Measurements from ENCODE around the gene TENM3.
A peak's percentile ranks its signal among the peaks of the same experiment; 100 is the strongest.
"Not testable (repeated sequence)": the region's sequence is repeated elsewhere in the genome, so short reads cannot be mapped to it uniquely, and the experiment has no call there.

Gene TENM3

DNA sequence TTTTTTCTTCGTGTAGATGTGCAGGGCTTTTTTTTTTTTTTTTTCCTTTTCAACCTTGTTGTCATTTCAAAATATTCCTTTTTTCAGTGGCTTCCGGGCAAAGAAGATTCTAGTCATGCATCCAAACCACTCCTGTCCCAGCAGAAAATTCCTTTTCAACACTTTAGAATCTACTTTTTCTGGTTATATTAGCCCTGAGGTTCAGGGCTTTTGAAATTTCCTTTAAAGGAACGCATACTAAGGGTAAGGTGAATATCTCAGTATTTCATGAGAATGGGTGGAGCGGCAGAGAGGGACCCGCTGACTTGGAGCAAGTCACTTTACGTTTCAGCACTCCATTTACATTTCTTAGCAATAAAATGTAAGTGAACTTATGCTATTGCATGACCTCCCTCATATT lies 15.6 kb upstream of the TENM3 start:
- DNase-seq (ENCODE audit: low read depth, low spot score): no peak

DNA sequence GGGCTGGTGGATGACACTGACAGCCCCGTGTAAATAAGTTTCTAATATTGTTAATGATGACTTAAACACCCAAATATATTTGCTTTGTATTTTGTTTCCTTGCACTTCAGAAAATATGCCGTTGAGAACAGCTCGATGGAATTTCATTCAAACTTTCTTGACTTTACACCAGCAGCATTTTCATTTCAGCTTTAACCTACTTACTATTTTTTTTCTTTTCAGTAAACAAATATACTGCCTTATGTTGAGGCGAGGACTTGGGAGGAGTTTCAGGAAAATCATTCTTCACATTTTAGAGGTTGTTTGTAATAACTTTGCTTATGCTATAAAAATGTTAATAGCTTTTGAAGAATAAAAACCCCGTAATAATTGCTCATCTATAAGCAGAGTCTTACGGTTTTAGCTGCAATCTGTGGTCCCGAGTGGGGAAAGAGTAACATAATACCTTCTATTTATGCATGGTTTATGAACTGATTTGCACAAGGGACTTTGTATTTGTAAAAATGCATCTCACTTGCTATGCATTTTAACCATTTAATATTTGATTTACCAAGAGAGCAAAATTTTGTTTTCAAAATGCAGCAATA lies 14.1 kb upstream of the TENM3 start:
- peak; percentile 26 for DNase-seq (ENCODE audit: low read depth, low spot score)

DNA sequence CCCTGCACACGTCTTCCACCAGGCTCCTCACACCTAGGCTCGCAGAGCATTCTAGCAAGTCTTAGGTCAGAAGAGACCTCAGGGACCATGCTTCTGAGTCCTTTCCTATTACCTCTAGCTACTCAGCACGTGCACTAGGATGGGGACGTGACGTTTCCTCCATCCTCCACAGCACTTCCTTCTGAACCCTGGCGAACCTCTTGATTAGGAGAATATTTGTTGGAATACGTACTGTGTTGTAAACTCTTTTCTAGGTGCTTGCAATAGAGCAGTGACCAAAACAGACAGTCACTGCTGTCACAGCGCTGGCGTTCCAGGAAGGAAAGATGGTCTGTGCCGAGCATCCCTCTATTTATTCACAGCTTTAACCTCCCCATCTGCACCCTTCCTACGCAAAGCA lies 12.9 kb upstream of the TENM3 start:
- no peak for DNase-seq (ENCODE audit: low read depth, low spot score)

DNA sequence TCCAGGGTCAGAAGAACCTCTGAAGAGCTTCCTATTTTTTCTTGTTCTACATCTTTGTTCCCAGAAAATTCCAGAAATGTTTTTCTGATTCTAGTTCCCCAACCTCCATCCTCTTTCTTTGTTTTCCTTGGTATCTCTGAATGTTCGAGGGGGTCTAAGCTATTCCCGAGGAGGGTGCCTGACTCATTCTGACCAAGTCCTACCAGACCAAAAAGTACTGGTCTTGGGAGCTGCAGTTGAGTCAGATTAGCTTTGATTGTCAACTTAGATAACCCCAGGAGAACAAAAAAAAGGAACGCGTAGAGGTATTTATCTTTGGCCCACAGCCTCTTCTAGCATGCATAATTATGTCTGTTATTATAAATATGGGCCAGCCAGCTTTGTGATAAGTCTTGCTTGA lies 12.1 kb upstream of the TENM3 start:
- DNase-seq (ENCODE audit: low read depth, low spot score): peak; percentile 83

DNA sequence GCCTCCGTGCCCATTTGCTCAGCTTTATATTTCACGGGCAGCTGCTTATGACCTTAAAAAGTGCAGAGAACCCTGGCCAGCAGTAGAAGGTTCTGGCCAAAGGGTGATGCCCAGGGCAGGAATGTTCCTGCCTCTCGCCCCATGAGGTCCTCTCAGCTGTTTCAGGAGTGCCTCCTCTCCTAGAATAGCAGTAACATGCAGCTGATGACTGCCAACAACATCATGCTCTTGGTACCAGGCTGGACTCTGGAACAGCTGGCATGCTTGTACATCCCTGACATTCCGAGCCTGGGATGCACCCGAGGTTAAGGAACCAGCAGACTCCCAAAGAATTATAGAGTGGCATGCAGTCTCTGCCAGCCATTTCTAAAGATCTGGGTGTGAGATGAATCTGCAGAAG lies 11.7 kb upstream of the TENM3 start:
- no peak for DNase-seq (ENCODE audit: low read depth, low spot score)

DNA sequence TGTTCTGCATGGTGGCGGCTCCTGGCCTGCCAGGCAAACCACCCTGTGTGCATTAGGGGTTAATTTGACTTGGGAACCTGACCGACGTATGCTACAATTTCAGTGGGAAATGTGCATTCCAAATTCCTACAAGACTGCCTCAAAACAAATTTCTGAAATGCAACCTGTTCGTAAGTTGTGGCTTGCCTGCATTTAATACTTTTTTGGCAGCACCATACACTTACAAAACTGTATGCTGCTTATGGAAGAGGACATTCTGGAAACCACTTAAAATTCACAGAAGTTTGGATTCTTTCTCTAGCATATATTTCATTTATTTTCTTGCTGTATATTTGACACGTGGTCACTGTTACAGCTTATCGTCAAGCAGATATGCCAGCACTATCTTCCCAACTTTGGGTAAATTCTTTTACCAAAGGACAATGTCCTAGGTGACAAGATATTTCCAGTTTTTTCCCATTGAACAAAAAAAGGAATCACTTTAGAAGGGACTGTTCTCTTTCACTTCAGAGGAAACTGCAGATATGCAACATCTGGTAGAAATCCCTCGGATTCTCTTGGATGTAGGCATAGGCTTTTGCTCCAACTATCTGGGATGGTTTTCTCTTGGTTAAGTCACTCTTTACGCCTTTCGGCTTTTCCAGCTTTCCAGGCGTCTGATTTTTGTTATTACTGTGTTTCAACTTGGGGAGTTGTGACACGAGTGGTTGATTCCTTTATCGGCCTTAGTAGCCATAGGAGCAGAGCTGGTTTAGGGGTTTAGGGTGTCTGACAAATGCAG lies 9.7 kb upstream of the TENM3 start:
- DNase-seq (ENCODE audit: low read depth, low spot score): no peak

DNA sequence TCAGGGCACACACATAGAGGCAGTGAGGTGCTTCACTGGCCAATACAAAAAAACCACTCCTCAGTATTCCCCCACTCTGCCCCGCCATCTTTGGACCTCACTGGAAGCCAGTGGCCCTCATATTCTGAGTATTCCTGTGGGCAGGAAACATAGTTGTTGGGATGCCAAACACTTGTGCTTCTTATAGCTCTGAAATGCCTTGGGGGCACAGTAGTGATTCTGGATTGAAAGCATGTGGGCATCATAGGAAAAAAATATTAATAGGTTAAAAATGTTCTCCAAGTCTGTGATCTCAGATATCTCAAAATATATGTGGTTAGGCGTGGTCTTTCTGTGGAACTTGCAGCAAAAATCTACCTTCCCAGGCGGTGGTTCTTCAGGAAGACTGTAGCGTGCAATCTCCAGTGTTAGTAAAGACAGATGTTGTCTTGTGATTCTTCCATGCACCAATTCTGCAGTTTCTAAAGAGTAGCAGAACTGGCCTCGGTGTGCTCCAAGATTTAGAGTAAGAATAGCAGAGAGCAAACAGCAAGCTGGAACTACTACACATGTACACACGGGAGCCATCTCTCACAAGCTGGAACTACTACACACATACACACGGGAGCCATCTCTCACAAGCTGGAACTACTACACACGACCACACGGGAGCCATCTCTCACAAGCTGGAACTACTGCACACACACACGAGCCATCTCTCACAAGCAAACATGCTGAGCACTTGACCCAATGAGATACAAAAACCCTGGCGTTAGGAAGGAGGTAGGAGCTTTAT lies 8.0 kb upstream of the TENM3 start:
- DNase-seq (ENCODE audit: low read depth, low spot score): no peak

DNA sequence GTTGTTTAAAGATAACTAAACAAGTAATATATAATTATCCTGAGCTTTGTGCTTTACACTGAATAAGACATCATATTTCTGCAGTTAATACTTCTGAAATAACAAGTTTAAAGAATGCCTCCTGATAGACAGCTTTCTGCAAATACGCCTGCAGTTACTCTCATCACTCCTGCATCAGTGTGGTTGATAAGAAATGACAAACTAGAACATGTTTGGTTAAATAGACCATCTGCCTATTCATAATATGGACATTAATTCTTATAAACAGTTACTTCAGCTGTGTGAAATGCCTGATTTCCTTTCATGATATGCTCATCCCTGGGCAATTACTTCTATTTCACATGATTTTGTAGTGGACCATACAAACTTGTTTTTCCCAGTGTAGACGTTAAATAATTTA lies 7.0 kb upstream of the TENM3 start:
- DNase-seq (ENCODE audit: low read depth, low spot score): no peak

DNA sequence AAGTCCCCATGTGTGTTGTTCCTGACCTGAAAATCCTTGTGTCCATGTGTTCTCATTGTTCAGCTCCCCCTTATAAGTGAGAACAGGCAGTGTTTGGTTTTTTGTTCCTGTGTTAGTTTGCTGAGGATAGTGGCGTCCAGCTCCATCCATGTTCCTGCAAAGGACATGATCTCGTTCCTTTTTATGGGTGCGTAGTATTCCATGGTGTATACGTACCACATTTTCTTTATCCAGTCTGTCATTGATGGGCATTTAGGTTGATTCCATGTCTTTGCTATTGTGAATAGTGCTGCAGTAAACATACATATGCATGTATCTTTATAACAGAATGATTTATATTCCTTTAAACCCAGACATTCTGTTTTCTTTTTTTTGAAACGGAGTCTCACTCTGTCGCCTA lies 6.2 kb upstream of the TENM3 start:
- DNase-seq (ENCODE audit: low read depth, low spot score): not testable (repeated sequence)

DNA sequence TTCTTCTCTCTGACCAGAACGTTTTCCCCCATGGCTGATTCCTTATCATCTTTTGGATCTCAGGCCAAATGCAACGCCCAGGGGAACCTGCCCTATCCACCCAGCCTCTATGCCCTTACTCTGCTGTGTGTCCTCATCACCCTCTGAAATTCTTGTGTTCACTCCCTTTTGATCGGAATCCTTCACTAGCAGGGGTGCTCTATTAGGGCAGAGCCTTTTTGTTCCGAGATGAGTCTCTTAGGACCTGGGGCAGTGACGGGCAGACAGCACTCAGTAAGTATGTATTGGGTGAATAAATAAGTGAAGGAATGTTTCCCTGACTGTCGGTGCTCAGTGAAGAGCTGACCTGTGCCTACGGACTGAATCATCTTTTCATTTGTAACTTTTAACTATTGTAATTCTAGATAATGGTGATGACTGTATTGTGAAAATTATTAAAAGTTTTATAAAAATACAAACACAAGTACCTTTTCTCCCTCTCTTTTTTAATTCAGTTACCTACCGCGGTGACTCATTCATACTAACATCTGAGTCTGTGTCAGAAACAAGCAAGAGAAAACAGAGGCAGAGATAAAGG lies 4.8 kb upstream of the TENM3 start:
- peak; percentile 55 for DNase-seq (ENCODE audit: low read depth, low spot score)

DNA sequence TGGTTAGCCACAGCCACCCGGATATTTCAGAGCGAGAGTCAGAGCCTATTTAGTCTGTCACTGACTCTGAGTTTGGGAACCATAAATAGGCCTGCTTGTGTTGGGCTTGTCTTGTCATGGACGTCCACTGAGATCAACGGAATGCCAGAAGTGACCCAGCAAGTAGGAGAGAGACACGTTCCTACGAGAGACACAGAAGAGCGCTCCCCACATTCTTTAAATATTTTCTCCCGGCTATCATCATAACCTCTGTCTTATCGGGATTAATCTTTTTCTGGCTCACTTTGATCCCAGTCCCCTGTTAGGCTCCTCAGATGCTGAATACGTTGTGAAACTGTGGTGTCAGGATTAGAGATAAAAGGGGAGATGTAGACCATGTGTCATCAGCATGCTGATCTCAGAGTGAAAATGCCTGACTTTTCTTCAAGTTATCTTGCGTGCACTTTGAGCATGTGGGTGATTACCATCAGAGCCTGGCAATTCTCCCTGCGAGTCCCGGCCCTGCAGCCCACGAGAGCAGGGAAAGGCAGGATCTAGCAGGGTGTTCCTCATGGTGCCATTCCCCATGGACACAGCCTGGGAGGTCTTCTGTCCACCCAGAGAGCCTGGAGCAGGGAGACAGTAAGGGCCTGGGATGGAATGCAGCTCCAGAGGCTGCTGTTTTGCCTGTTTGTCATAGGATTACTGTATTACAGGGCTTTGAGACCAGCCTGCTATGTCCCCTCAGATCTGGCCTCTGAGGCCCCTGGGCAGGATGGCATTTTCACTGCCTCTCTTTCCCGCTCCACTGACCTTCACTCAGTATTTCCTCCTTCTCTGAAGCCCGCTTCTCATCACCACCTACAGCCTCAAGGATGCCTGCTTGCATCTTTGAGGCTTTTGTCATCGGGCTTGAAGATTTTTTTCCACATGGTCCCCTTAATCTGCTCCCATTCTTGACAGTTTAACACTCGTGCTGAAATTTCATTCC lies 2.8 kb upstream of the TENM3 start:
- peak; percentile 77 for DNase-seq (ENCODE audit: low read depth, low spot score)

DNA sequence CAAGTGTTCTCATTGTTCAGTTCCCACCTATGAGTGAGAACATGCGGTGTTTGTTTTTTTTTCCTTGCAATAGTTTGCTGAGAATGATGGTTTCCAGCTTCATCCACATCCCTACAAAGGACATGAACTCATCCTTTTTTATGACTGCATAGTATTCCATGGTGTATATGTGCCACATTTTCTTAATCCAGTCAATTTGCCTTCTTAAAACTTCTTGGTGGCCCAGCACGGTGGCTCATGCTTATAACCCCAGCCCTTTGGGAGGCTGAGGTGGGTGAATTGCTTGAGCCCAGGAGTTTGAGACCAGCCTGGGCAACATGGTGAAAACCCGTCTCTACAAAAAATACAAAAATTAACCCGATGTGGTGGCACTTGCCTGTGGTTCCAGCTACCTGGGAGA lies 942 bp upstream of the TENM3 start:
- DNase-seq (ENCODE audit: low read depth, low spot score): not testable (repeated sequence)

DNA sequence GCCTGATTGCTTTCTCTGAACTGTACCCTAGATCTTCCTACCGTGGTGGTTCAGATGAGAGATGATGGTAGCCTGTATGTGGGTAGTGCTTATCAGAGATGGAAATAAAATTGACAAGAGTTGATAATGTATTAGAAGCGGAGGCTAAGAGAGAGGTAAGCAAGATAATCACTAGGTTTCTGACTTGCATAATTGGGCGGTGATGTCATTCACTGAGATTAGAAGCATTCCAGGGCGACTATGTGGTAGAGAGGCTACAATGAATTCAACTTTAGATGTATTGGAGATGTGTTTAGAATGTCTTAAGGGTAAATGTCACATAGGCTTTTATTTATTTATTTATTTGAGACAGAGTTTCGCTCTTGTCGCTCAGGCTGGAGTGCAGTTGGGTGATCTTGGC lies 415 bp upstream of the TENM3 start:
- DNase-seq (ENCODE audit: low read depth, low spot score): peak; percentile 81

DNA sequence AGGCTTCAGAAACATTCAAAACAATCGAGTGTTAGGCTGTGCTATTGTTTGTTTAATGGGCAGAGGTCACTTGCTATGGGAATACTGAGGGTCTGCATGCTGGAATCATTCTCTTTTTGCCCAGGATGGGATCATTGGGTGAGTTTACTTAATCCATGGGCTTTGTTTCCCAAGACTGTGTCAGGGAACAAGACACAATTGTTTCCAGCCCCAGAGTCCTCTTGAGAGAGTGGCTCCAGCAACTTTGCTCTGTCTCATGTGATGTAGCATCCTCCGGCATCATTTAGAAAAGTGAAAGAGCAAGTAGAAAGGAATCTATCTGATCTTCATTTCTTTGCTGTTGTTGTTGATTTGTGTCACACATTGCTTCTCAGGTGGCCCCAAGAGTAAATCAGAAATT lies 1.8 kb downstream of the TENM3 start:
- DNase-seq (ENCODE audit: low read depth, low spot score): no peak

DNA sequence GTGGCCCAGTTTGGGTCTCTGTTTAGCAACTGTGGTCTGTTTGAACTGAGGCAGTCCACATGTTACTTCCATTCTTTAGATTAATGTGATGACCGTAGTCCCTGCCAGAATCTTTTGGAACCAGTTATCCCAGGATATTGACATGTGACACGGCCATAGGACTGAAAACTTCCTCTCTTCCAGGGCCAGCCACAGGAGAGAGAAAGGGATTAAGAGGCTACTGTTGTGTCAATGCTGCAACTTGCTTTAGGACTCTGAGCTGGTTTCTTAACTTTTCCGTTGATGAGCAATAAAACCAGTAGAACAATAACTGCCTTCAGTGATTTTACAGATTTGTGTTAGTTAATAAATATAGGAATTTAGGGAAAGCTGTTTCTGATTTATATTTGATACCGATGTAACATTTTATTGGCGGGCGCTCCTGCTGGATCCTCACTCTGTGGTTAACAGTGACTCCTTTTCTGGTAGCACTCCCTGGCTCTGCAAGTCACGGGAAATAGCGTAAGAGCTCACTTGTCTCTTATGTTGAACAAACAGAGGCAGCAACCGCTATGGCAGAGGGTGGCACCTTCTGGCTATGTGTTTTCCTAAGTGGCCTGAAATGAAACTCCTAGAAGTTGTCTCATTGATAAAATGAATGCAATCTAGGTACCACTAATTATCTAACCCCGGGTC lies 2.5 kb downstream of the TENM3 start:
- DNase-seq (ENCODE audit: low read depth, low spot score): no peak

DNA sequence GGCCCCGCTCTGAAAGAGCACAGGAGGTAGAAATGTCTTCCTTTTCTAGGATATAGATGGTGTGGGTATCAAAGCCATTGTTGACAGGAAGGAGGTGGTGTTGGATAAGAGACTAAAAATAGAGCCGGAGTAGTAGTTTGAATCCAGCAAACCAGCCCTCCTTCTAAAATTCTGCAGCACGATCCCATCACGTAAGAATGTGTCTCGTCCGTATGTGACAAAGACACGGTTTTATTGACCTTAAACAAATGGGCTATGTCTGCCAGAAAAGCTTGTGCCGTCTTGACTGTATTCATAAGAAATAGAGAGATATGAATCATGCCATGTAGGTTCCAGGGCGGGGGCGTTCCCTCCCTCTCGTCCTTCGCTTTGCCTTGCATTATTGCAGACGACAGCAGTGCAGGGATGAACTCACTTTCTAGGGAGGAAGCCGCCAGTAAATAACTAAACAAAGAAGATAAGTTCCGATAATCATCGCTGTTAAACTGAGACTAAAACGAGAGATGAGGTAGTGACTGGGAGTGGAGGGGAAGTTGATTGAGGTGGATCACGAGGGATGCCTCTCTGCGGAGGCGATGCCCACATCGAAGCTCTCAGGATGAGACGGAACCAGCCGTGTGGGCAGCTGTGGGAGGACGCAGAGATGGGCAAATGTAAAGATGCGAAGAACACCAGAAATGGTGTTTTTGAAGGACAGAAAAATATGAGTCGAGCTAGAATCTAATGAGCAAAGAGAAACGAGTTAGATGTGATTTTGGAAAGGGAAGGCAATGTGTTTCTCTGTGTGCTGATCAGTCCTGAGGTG lies 3.4 kb downstream of the TENM3 start:
- no peak for DNase-seq (ENCODE audit: low read depth, low spot score)

DNA sequence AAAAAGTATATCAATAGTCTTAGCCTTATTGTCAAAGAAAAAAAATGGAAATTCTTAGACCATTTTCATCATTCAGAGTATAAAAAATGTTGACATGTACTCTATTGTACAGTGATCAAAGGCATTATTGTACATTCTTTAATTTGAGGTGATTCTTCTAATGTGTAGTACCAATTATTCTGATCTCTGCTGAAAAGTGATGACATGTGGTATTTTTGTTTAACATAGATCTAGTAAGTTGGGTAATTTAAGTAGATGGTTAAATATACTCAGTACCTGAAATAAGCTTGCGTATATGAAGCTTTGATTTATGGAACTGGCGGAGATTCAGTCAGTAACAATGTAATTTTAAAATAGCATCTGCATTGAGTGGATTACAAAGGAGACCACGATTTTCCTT lies 5.1 kb downstream of the TENM3 start:
- no peak for DNase-seq (ENCODE audit: low read depth, low spot score)

DNA sequence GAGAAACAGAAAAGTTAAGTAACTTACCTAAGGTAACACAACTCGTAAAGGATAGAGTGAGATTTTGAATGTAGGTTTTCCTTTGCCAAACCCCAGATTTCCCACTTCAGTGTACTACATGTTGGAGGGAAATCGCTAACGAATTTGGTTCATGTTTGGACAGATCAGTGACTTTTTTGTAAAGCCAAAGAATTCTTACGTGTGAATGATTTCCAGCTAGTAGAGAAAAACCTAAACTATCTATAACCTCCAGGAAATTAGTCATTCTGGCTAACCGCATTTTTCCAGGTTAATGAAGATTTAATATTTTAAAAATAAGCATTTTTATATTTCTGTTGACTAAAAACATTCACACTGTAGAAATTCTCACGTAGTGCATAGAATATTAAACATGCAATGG lies 7.2 kb downstream of the TENM3 start:
- DNase-seq (ENCODE audit: low read depth, low spot score): no peak

DNA sequence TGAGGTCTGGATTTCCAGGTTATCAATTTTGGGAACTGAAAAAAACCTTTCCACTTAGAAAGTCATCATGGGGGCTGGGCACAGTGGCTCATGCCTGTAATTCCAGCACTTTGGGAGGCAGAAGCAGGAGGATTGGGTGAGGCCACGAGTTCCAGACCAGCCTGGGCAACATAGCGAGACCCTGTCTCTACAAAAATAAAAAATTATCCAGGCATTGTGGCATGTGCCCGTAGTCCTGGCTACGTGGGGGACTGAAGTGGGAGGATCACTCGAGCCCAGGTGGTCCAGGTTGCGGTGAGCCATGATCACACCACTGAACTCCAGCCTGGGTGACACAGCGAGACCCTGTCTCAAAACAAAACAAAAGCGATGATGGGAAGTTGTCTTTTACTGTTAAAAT lies 7.9 kb downstream of the TENM3 start:
- DNase-seq (ENCODE audit: low read depth, low spot score): no peak

DNA sequence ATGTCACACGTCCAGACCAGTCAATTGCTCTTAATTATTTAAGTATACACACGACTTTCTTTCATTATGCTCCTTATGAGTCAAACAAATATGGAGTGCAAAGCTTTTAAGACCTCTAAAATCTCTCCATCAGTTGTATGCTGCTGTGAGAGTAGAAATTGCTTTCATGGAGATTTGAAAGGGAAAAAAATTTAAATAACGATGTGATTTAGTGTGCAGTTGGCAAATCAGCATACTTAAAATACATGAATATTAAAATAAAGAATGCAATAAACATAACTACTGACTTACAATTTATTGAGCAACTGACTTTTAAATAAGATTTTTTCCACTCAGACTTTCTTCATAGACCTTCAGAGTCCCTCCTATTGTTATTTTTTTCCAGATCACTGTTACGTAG lies 9.0 kb downstream of the TENM3 start:
- DNase-seq (ENCODE audit: low read depth, low spot score): no peak
